Neuronal stem cell (in vitro differentiated cells): ENCODE data around the gene RNF4.

Experiments
- DNase-seq: peaks from one replicate; pipeline ENCODE4 v3.0.0-alpha.2; 2013; ENCODE audit warnings: low spot score
- H2AFZ ChIP-seq: one replicate; pipeline ENCODE4 v1.6.1; 2013; ENCODE audit warnings: mild to moderate bottlenecking, low read length, inconsistent platforms
- H2AK5ac ChIP-seq: 2 replicates; pipeline ENCODE4 v1.6.1; 2013; ENCODE audit warnings: low read depth, mild to moderate bottlenecking, inconsistent platforms, low read length, moderate library complexity, mixed read lengths
- H2BK120ac ChIP-seq: 2 replicates; pipeline ENCODE4 v1.6.1; 2013; ENCODE audit warnings: low read depth, mild to moderate bottlenecking, inconsistent platforms, low read length, moderate library complexity, mixed read lengths
- H2BK12ac ChIP-seq: one replicate; pipeline ENCODE4 v1.6.1; 2013; ENCODE audit warnings: low read length, inconsistent platforms
- H2BK15ac ChIP-seq: 2 replicates; pipeline ENCODE4 v1.6.1; 2013; ENCODE audit warnings: mild to moderate bottlenecking, low read length, inconsistent platforms, mixed read lengths
- H2BK5ac ChIP-seq: one replicate; pipeline ENCODE4 v1.6.1; 2013; ENCODE audit warnings: inconsistent platforms, mild to moderate bottlenecking, low read length, moderate library complexity
- H3K14ac ChIP-seq: one replicate; pipeline ENCODE4 v1.6.1; 2013; ENCODE audit warnings: low read length, inconsistent platforms
- H3K18ac ChIP-seq: 2 replicates; pipeline ENCODE4 v1.6.1; 2013; ENCODE audit warnings: low read length, inconsistent platforms
- H3K23ac ChIP-seq: 2 replicates; pipeline ENCODE4 v1.6.1; 2013; ENCODE audit warnings: low read depth, mild to moderate bottlenecking, mixed read lengths, low read length, inconsistent platforms; ENCODE audit not compliant: poor library complexity
- H3K27ac ChIP-seq: replicated peaks from 3 replicates; pipeline ENCODE4 v1.5.1; 2013; ENCODE audit warnings: low read length, inconsistent platforms
- H3K27me3 ChIP-seq, 3 experiments: 2 replicates each; pipeline ENCODE4 v1.6.1; 2013; ENCODE audit warnings: low read length in 3 of 3, mild to moderate bottlenecking in 2 of 3, inconsistent platforms in 1 of 3, low read depth in 1 of 3, mixed read lengths in 1 of 3, moderate library complexity in 1 of 3; ENCODE audit not compliant: control insufficient read depth in 3 of 3, insufficient read depth in 3 of 3
- H3K36me3 ChIP-seq, 2 donors: replicated peaks in 1 of 2; 2 replicates each; pipeline ENCODE4 v1.6.1; 2013; ENCODE audit warnings: low read length in 2 of 2; ENCODE audit not compliant: control insufficient read depth in 2 of 2, insufficient read depth in 2 of 2
- H3K4ac ChIP-seq: 2 replicates; pipeline ENCODE4 v1.6.1; 2013; ENCODE audit warnings: inconsistent platforms, mild to moderate bottlenecking, low read length, moderate library complexity
- H3K4me1 ChIP-seq, 2 donors: 1 replicate in 1 of 2; 2 replicates in 1 of 2; pipeline ENCODE4 v1.6.1; 2013; ENCODE audit warnings: low read length in 2 of 2, low read depth in 1 of 2; ENCODE audit not compliant: control insufficient read depth in 2 of 2, insufficient read depth in 1 of 2
- H3K4me2 ChIP-seq: one replicate; pipeline ENCODE4 v1.6.1; 2013; ENCODE audit warnings: mild to moderate bottlenecking, low read length, inconsistent platforms; ENCODE audit not compliant: insufficient read depth, poor library complexity, severe bottlenecking
- H3K4me3 ChIP-seq, 2 donors: 2 replicates each; pipeline ENCODE4 v1.5.1; 2013; ENCODE audit warnings: low read length in 2 of 2, mild to moderate bottlenecking in 2 of 2, inconsistent platforms in 1 of 2, moderate library complexity in 1 of 2
- H3K79me1 ChIP-seq: one replicate; pipeline ENCODE4 v1.6.1; 2013; ENCODE audit warnings: low read depth, mild to moderate bottlenecking, inconsistent platforms, low read length, moderate library complexity
- H3K9ac ChIP-seq: one replicate; pipeline ENCODE4 v1.6.1; 2013; ENCODE audit warnings: mild to moderate bottlenecking, low read depth, low read length, inconsistent platforms; ENCODE audit not compliant: poor library complexity
- H3K9me3 ChIP-seq, 2 donors: replicated peaks in 1 of 2; 2 replicates each; pipeline versions ENCODE3 to v1.6.1; 2013; ENCODE audit warnings: low read length in 2 of 2, mild to moderate bottlenecking in 2 of 2, inconsistent platforms in 1 of 2, low read depth in 1 of 2, mixed read lengths in 1 of 2, moderate library complexity in 1 of 2; ENCODE audit not compliant: control insufficient read depth in 2 of 2, insufficient read depth in 1 of 2
- H4K8ac ChIP-seq: one replicate; pipeline ENCODE4 v1.6.1; 2013; ENCODE audit warnings: low read depth, mild to moderate bottlenecking, inconsistent platforms, low read length, moderate library complexity
- H4K91ac ChIP-seq: one replicate; pipeline ENCODE4 v1.6.1; 2013; ENCODE audit warnings: low read length, low read depth, mild to moderate bottlenecking, inconsistent platforms; ENCODE audit not compliant: poor library complexity
- WGBS, 2 donors: extraction: QIAGEN DNeasy Blood & Tissue Kit; methylation state at CpG; one replicate each; pipeline ENCODE4 v1.1.7; 2013; ENCODE audit warnings: missing lambda C conversion rate in 2 of 2, mixed read lengths in 1 of 2; ENCODE audit not compliant: insufficient read length in 2 of 2, insufficient replicate concordance in 1 of 2; ENCODE audit errors: extremely low coverage in 2 of 2; 5-methylcytosine and 5-hydroxymethylcytosine counted together

RNF4 gene

GRCh38 chr4:2443061-2443730 is 25.7 kb upstream of the RNF4 start:
- Histone ChIP-seq H3K4me3 (no peak overlapping the region), H4K91ac (no peak overlapping the region), H3K27ac (no peak overlapping the region), H2BK120ac (no peak overlapping the region), H3K79me1 (peaks cover 2% of the 10 kb centered on the region), H3K27me3 (peaks cover 0 to 3% (median 0%) of the 10 kb centered on the region in 3 experiments), H3K36me3 (no peaks in the 10 kb centered on the region), H2BK12ac (no peak overlapping the region), H3K4me2 (no peak overlapping the region), H3K9ac (no peak overlapping the region), H3K4ac (peak overlapping the region; percentile 80), H4K8ac (no peak overlapping the region), H3K4me1 (peaks cover 2 to 5% of the 10 kb centered on the region in 2 donors), H3K18ac (peak overlapping the region; percentile 77), H2BK15ac (peak overlapping the region; percentile 72), H3K23ac (no peak overlapping the region), H2AFZ (no peak overlapping the region), H3K14ac (peak overlapping the region; percentile 31), H2BK5ac (no peak overlapping the region), H3K9me3 (no peaks in the 10 kb centered on the region), H2AK5ac (no peak overlapping the region)
- WGBS, 2 donors, result no CpG with 5 or more reads among the region's 20 CpGs
- DNase-seq, result no peak

DNA sequence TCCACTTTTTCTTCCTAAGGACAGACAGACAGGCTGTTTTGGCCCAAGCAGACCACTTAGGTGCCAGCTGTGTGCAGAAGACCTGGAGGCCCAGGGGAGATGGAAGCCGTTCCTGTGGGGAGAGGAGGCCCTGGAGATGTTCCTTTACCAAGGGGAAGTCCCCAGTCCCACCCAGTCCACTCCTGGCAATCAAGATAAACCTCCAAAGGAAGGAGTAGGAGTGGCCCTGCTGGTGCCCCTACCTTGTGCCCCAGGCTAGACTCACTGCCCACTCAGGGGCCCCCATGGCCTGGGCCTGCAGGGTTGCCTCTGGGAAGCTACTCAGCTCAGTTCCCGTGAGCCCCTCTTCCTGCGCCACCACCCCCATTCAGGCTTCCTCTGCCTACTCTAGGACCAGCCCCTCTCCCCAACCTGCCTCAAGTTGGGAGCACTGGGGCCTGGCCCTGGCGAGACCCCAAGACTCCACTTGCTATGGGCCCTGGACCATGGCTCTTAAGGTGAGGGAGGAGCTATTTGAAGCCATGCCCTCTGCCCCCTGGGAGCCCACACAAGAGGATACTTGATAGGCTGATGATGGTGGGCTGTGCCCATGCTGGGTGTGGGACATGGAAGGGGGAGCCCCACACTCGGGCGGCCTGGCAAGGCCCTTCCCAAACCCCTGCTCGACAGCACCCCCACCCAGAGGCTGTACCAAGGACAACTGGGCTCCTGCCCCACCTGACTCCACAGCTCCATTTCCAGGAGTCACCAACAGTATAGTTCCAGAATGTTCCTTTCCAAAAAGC is 24.8 kb upstream of the RNF4 start:
- Histone ChIP-seq H2BK12ac (no peak overlapping the region), H3K27me3 (peaks cover 0 to 11% (median 0%) of the 10 kb centered on the region in 3 experiments), H3K27ac (no peak overlapping the region), H2BK5ac (no peak overlapping the region), H4K8ac (no peak overlapping the region), H3K23ac (no peak overlapping the region), H3K18ac (peak overlapping the region; percentile 19), H4K91ac (no peak overlapping the region), H2AK5ac (no peak overlapping the region), H2BK15ac (no peak overlapping the region), H3K36me3 (no peaks in the 10 kb centered on the region), H3K4ac (no peak overlapping the region), H3K14ac (no peak overlapping the region), H3K4me2 (no peak overlapping the region), H3K4me1 (peaks cover 2 to 5% of the 10 kb centered on the region in 2 donors), H3K9me3 (no peaks in the 10 kb centered on the region), H3K9ac (no peak overlapping the region), H2AFZ (no peak overlapping the region), H3K4me3 (no peak overlapping the region), H3K79me1 (peaks cover 2% of the 10 kb centered on the region), H2BK120ac (no peak overlapping the region)
- WGBS, 2 donors, result no CpG with 5 or more reads among the region's 7 CpGs
- no peak for DNase-seq

DNA sequence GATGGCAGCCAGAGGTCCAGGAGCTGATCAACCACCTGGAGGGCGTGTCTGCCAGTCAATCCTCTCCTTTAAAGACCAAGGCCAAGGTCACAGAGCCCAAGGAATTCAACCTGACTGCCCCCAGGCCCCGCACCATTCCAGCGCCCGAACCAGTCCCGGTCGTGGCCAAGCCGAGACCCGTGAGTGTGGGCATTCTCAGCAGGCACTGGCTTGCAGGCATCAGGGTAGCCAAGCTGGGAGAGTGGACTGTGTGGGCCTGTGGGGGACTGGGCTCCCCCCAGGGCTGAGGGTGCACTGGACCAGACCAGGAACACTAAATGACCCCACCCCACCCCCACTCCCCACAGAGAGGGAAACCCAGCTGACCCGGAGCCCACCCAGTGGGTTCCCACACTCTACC is 23.8 kb upstream of the RNF4 start:
- H3K14ac ChIP-seq, result no peak overlapping the region
- no peak overlapping the region for H2BK120ac ChIP-seq
- H3K4me2 ChIP-seq, result no peak overlapping the region
- peaks cover 0 to 18% (median 0%) of the 10 kb centered on the region in 3 experiments for H3K27me3 ChIP-seq
- WGBS, 2 donors, result no CpG with 5 or more reads among the region's 9 CpGs
- no peaks in the 10 kb centered on the region for H3K36me3 ChIP-seq
- no peaks in the 10 kb centered on the region for H3K9me3 ChIP-seq
- no peak overlapping the region for H4K8ac ChIP-seq
- no peak overlapping the region for H3K9ac ChIP-seq
- no peak overlapping the region for H3K27ac ChIP-seq
- H2AK5ac ChIP-seq, result no peak overlapping the region
- peak overlapping the region; percentile 56 for H2AFZ ChIP-seq
- H3K79me1 ChIP-seq, result peaks cover 2% of the 10 kb centered on the region
- no peak overlapping the region for H3K4me3 ChIP-seq
- H2BK15ac ChIP-seq, result no peak overlapping the region
- H3K23ac ChIP-seq, result no peak overlapping the region
- no peak overlapping the region for H2BK5ac ChIP-seq
- DNase-seq, result no peak
- peaks cover 2 to 5% of the 10 kb centered on the region in 2 donors for H3K4me1 ChIP-seq
- H3K4ac ChIP-seq, result no peak overlapping the region
- peak overlapping the region; percentile 14 for H3K18ac ChIP-seq
- no peak overlapping the region for H4K91ac ChIP-seq
- no peak overlapping the region for H2BK12ac ChIP-seq

DNA sequence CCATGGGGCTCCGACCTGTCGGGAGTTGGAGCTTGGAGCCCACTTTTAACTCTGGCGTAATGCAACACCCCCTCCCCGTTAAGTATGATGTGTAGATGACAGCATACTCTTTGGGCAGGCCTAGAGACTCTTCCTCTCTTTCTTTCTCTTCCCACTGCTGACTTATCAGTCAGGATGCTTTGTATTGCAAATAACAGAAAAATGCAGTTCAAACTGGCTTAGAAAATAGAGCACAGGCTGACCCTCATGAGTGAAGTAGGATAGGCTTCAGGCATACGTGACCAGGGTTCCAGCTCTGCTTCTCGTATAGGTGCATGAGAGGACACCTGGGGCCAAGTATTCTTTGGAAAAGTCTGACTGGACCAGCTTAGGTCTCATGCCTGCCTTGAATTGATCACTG is 23.3 kb upstream of the RNF4 start:
- Histone ChIP-seq H3K79me1 (peaks cover 2% of the 10 kb centered on the region), H3K4me2 (no peak overlapping the region), H3K4me3 (no peak overlapping the region), H3K23ac (no peak overlapping the region), H3K27ac (no peak overlapping the region), H3K18ac (no peak overlapping the region), H2BK12ac (no peak overlapping the region), H3K9ac (no peak overlapping the region), H2AK5ac (no peak overlapping the region), H2BK120ac (no peak overlapping the region), H3K27me3 (peaks cover 0 to 23% (median 0%) of the 10 kb centered on the region in 3 experiments), H3K4ac (no peak overlapping the region), H3K4me1 (peaks cover 2 to 5% of the 10 kb centered on the region in 2 donors), H2BK15ac (no peak overlapping the region), H2BK5ac (no peak overlapping the region), H3K36me3 (no peaks in the 10 kb centered on the region), H2AFZ (peak overlapping the region; percentile 56), H4K91ac (no peak overlapping the region), H4K8ac (no peak overlapping the region), H3K14ac (no peak overlapping the region), H3K9me3 (no peaks in the 10 kb centered on the region)
- WGBS, 2 donors, result no CpG with 5 or more reads among the region's 6 CpGs
- DNase-seq, result no peak
